Subcutaneous adipose tissue (tissue), 4 donors: ENCODE data around the gene CNTNAP2. TPM values are rescaled to one million over a fixed set of nuclear protein-coding genes. Genes with fewer than 3 reads are reported as not detected.

Source experiments
- total RNA-seq, 4 donors: library from RNA; depleted of rRNA; stranded (reverse); fragments of >200 nt; gene quantifications; one replicate each; pipeline ENCODE4 v1.1.0, GENCODE V29; 2016
- TF ChIP-seq, protein P1 (sequence below): fragments of 450-650 bp; IDR thresholded peaks from one replicate; pipeline ENCODE4 v1.5.1; 2016; ENCODE audit warnings: low read depth, mild to moderate bottlenecking, control low read depth, antibody characterized with exemption, moderate library complexity

The CNTNAP2 gene
- total RNA-seq, 4 donors from 2014 or later = not detected

DNA sequence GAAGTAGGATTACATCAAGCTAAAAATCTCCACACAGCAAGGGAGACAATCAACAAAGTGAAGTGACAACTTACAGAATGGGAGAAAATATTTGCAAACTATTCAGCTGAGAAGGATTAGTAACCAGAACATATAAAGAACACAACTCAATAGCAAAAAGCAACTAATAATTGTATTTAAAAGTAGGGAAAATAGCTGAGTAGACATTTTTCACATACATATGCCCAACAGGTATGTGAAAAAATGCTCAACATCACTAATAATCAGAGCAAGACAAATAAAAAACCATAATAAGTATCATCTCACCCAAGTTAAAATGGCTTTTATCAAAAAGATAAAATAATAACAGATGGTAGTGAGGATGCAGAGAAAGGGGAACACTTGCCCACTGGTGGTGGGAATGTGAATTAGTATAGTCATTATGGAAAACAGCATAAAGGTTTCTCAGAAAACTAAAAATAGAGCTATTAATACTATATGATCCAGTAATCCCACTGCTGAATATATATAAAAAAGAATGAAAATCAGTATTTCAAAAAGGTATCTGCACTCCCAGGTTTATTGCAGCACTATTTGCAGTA, 1689.5 kb downstream of the CNTNAP2 start:
- TF ChIP-seq, protein P1, sequence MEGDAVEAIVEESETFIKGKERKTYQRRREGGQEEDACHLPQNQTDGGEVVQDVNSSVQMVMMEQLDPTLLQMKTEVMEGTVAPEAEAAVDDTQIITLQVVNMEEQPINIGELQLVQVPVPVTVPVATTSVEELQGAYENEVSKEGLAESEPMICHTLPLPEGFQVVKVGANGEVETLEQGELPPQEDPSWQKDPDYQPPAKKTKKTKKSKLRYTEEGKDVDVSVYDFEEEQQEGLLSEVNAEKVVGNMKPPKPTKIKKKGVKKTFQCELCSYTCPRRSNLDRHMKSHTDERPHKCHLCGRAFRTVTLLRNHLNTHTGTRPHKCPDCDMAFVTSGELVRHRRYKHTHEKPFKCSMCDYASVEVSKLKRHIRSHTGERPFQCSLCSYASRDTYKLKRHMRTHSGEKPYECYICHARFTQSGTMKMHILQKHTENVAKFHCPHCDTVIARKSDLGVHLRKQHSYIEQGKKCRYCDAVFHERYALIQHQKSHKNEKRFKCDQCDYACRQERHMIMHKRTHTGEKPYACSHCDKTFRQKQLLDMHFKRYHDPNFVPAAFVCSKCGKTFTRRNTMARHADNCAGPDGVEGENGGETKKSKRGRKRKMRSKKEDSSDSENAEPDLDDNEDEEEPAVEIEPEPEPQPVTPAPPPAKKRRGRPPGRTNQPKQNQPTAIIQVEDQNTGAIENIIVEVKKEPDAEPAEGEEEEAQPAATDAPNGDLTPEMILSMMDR = no peak

DNA sequence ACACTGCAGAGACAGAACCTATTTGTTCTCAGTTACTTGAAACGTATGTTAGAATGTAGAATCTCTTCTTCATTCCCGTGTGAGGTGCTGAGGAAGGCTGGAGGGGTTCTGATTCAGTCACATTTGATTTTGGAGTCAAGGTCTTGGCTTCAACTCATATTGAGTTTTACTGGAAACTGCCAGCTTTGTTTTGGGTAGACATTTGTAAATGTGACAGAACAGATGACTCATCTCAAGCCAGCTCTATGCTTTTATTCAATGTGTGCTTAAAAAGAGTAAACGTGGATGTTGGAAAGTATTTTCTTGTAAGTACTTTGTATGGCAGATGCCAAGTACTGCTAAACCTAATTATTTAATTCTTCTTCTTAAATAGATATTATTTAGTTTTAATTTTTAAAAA, 1693.2 kb downstream of the CNTNAP2 start:
- TF ChIP-seq, protein P1 = no peak

DNA sequence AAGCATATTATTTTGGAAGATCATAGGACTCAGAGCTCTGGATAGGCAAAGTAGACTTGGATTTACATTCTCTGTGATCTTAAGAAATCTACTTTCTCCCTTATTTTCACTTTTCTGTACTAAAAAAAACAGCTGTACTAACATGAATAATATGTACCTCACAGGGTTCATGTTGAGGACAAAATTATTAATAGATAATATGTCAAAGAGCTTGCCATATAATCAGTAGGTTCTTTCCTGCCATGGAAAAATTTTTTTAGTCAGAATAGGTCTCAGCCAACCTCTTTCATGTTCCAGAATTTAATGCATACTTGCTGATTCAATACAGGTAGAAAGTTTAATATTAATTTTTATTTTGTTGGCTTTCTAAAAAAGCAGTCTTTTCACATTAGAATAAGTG, 1693.7 kb downstream of the CNTNAP2 start:
- TF ChIP-seq, protein P1 = no peak

DNA sequence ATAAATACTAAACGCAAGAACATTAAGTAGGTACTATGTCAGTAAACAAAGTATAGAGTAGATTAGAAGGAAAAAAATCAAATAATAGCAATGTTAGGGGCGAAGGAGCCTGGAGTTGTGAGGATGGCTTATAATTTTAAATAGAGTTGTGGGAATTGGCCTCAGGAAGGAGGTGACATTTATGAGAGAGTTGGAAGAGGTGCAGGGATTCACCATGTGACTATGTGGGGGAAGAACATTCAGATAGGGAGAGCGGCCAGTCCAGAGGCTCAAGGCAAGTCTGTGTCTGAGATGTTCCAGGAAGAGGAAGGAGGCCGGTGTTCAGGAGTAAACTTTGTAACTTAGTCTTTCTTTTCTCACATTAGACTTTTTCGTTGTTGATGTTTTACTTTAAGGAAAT, 1695.3 kb downstream of the CNTNAP2 start:
- TF ChIP-seq, protein P1 = no peak

DNA sequence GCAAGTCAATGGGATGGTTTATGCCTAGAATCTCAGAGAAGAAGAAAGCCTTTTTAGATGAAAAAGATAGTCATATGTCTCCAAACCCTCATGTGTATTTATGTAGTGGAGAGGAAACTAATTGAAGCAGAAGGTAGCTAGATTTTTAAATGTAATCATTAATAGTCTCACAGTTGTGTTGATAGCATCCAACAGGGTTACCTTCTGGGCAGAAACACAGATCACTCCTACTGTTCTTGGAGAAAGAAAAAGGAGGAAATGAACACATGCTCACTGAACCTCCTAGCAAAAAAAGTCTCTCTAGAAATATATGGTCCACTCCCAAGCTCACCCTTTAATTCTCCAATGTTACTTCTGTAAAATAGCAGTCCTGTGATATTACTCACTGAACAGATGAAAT, 1696.7 kb downstream of the CNTNAP2 start:
- TF ChIP-seq, protein P1 = no peak

DNA sequence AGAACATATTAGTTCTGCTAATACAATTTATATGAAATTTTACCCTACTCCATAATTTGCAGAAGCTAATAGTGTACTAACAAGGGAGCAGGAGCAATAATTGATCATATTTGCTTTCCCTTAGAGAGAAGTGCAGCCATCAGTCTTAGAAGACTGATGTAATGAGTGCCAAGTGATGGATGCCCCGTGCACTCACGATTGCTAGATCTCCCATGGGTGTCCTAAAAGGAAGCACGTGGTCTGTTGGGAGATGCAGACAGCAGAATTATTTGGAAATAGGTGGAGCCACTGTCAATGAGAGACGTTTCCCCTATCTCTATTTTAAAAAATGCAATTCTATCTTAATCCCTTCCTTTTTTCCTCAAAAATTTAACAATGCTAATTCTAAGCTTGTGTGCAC, 1701.7 kb downstream of the CNTNAP2 start:
- TF ChIP-seq, protein P1 = no peak

DNA sequence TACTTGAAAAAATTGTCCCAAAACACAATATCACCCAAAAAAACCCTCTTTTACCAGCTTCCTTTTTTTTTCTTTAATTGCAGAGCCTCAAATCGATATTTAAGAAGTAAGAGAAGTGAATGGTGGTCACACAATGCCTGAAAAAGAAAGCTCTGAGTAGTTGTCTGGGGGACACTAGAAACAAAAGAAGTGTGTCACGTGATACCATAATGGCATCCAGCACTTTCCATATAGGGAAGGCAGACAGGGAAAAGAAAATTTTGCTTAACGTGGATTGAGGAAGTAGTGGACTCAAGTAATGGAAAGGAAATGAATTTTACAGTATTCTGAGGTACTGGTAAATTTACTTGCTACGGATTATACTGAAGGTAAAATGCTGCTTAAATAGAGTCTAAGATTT, 1708.1 kb downstream of the CNTNAP2 start:
- TF ChIP-seq, protein P1 = no peak
